GM12892 (cell line): ENCODE results near the gene LRCH4.

Experiments
- POLR2A ChIP-seq: IDR thresholded peaks from 2 replicates; pipeline ENCODE4 v1.6.1; 2011; ENCODE audit warnings: low read depth, low read length, control low read depth
- POLR2AphosphoS5 ChIP-seq: IDR thresholded peaks from 2 replicates; pipeline ENCODE4 v1.6.1; 2011; ENCODE audit warnings: low read depth, low read length, control low read depth
- TAF1 ChIP-seq: IDR thresholded peaks from 2 replicates; pipeline ENCODE4 v1.6.1; 2011; ENCODE audit warnings: low read depth, mild to moderate bottlenecking, control low read depth, low read length, borderline replicate concordance

- no peak for TF ChIP-seq POLR2AphosphoS5
- no peak for TF ChIP-seq POLR2A
- TF ChIP-seq TAF1, result no peak
These were observed 45.7 kb downstream of the LRCH4 start for GRCh38 chr7:100540073-100540723.
